Naive thymus-derived CD4-positive, alpha-beta T cell (primary cell): ENCODE measurements around the gene SLCO2A1. TPM values are rescaled to one million over a fixed set of nuclear protein-coding genes. Genes with fewer than 3 reads are reported as not detected.

Experiments
- ATAC-seq: fragments of 150-1000 bp; cut with Tn5 transposase; 2 replicates; pipeline ENCODE4 v1.10.0; 2021; ENCODE audit warnings: mild to moderate bottlenecking, moderate library complexity
- CTCF ChIA-PET: fragments of 350-600 bp; sonication (Branson Sonifier 250); formaldehyde crosslinking; loops from one replicate; lab custom pipeline; 2021; ENCODE audit warnings: antibody characterized with exemption; lab: Charles Lee
- POLR2A ChIA-PET: fragments of 350-600 bp; sonication (Branson Sonifier 250); formaldehyde crosslinking; loops from one replicate; lab custom pipeline; 2021; ENCODE audit warnings: antibody characterized with exemption, inconsistent platforms; lab: Charles Lee
- DNase-seq, 9 donors: peaks; one replicate each; pipeline versions ENCODE4 v3.0.0 to v3.0.0-alpha.2; 2020 to 2022; ENCODE audit warnings: mixed read lengths in 1 of 9
- H3K27ac ChIP-seq: one replicate; pipeline ENCODE4 v1.7.0; 2013; ENCODE audit warnings: mild to moderate bottlenecking, low read depth, low read length, moderate library complexity
- H3K27me3 ChIP-seq, 2 donors: one replicate each; pipeline ENCODE4 v1.7.0; 2013; ENCODE audit warnings: low read length in 2 of 2, mild to moderate bottlenecking in 2 of 2, moderate library complexity in 2 of 2; ENCODE audit not compliant: control insufficient read depth in 2 of 2, insufficient read depth in 2 of 2
- H3K36me3 ChIP-seq, 3 experiments: 1 replicate in 2 of 3; 2 replicates in 1 of 3; pipeline ENCODE4 v1.7.0; 2013; ENCODE audit warnings: low read length in 3 of 3, mild to moderate bottlenecking in 3 of 3, moderate library complexity in 1 of 3; ENCODE audit not compliant: insufficient read depth in 3 of 3, control insufficient read depth in 2 of 3
- H3K4me1 ChIP-seq, 2 donors: one replicate each; pipeline ENCODE4 v1.7.0; 2013; ENCODE audit warnings: low read length in 2 of 2, mild to moderate bottlenecking in 2 of 2, moderate library complexity in 1 of 2; ENCODE audit not compliant: control insufficient read depth in 2 of 2, insufficient read depth in 2 of 2
- H3K4me3 ChIP-seq: 2 replicates; pipeline ENCODE4 v1.7.0; 2013; ENCODE audit warnings: mild to moderate bottlenecking, low read length
- H3K9me3 ChIP-seq, 3 experiments: 1 replicate in 2 of 3; 2 replicates in 1 of 3; pipeline ENCODE4 v1.7.0; 2013; ENCODE audit warnings: low read length in 3 of 3; ENCODE audit not compliant: control insufficient read depth in 2 of 3
- H3K27ac Mint-ChIP-seq, 9 donors: one replicate each; pipeline ENCODE4 v1.8.0; 2020 to 2022; ENCODE audit warnings: mixed read lengths in 9 of 9, mild to moderate bottlenecking in 8 of 9, moderate library complexity in 5 of 9, inconsistent platforms in 2 of 9
- H3K27me3 Mint-ChIP-seq, 5 donors: one replicate each; pipeline ENCODE4 v1.8.0; 2021 to 2022; ENCODE audit warnings: mixed read lengths in 5 of 5, mild to moderate bottlenecking in 1 of 5
- H3K36me3 Mint-ChIP-seq, 5 donors: one replicate each; pipeline ENCODE4 v1.8.0; 2020 to 2022; ENCODE audit warnings: mixed read lengths in 5 of 5, mild to moderate bottlenecking in 3 of 5, inconsistent platforms in 1 of 5
- H3K4me1 Mint-ChIP-seq, 7 donors: one replicate each; pipeline ENCODE4 v1.8.0; 2020 to 2022; ENCODE audit warnings: mixed read lengths in 7 of 7, mild to moderate bottlenecking in 3 of 7, inconsistent platforms in 1 of 7
- H3K4me3 Mint-ChIP-seq, 10 donors: one replicate each; pipeline ENCODE4 v1.8.0; 2020 to 2022; ENCODE audit warnings: mild to moderate bottlenecking in 10 of 10, mixed read lengths in 10 of 10, moderate library complexity in 6 of 10, inconsistent platforms in 2 of 10
- H3K9me3 Mint-ChIP-seq, 11 donors: one replicate each; pipeline ENCODE4 v1.8.0; 2020 to 2022; ENCODE audit warnings: mixed read lengths in 11 of 11, mild to moderate bottlenecking in 4 of 11, inconsistent platforms in 1 of 11, moderate library complexity in 1 of 11
- intact Hi-C, 2 donors: fragments of 100-400 bp; cut with micrococcal nuclease; formaldehyde crosslinking; loops; one replicate each; pipeline ENCODE4 v1.15.1; 2023
- polyA plus RNA-seq, 2 donors: library from polyadenylated mRNA; unstranded; fragments of 300-500 nt; fragmentation: Illumina TruSeq; gene quantifications; one replicate each; pipeline ENCODE4 v1.2.3, GENCODE V29; 2021
- total RNA-seq, 6 experiments: library from RNA in 5 of 6; stranded (reverse) in 5 of 6; gene quantifications; 1 replicate in 5 of 6; 2 replicates in 1 of 6; pipeline ENCODE4 v1.2.3 and lab custom pipeline; 2021 to 2026

Gene SLCO2A1
- total and polyA plus RNA-seq, 7 experiments from 2014 or later: not detected

DNA sequence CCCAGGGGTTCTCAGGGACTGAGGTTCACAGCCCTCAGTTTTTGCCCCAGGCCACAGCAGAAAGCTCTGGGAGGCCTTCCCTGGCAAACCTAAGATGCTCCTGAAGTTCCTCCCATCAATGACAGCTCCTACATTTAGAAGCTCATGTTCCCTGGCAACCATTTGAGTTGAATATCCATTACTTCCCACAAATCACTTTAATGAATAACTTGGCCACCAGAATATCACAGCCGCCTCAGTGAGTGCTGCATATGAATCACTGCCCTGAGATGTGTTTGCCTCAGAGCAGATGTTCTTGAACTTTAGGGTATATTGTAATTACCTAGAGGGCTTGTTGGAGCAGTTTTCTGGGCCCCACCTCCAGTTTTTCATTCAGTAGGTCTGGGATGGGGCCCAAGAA is 27.4 kb downstream of the SLCO2A1 start:
- ChIA-PET CTCF (no interaction called here), POLR2A (no interaction called here)
- Mint-ChIP-seq H3K4me1 (no peaks in the 10 kb centered on the region), H3K27ac (no peak overlapping the region), H3K36me3 (peaks cover 0 to 4% (median 0%) of the 10 kb centered on the region in 5 donors), H3K9me3 (peaks cover 0 to 24% (median 4%) of the 10 kb centered on the region in 11 donors), H3K27me3 (peaks cover 0 to 21% (median 15%) of the 10 kb centered on the region in 5 donors), H3K4me3 (no peak overlapping the region)
- Histone ChIP-seq H3K4me3 (no peak overlapping the region), H3K27ac (no peak overlapping the region), H3K4me1 (no peaks in the 10 kb centered on the region), H3K27me3 (no peaks in the 10 kb centered on the region), H3K36me3 (no peaks in the 10 kb centered on the region), H3K9me3 (no peaks in the 10 kb centered on the region)
- DNase-seq: no peak
- no peak for ATAC-seq
- intact Hi-C loops: no loop called here

DNA sequence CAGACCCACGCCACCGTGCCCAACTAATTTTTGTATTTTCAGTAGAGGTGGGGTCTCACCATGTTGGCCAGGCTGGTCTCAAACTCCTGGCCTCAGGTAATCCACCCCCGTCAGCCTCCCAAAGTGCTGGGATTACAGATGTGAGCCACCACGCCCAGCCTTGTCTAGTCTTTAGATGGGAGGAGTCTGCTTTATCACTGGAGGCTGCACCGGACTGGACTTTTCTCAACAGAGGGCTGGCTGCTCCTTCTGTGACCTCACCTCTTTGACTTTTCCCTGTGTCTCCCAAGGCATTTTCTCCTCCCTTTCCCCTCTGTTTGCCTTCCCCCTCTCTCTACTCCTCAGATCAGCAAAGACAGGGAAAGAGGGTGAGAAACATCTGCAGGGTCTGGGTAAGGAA is 28.5 kb downstream of the SLCO2A1 start:
- H3K27me3 ChIP-seq: no peaks in the 10 kb centered on the region
- no peaks in the 10 kb centered on the region for H3K4me1 ChIP-seq
- intact Hi-C loops: no loop called here
- ChIA-PET POLR2A (no interaction called here), CTCF (no interaction called here)
- no peaks in the 10 kb centered on the region for H3K36me3 ChIP-seq
- Mint-ChIP-seq H3K27ac (no peak overlapping the region), H3K4me3 (no peak overlapping the region), H3K4me1 (no peaks in the 10 kb centered on the region), H3K36me3 (peaks cover 0 to 4% (median 0%) of the 10 kb centered on the region in 5 donors), H3K27me3 (peaks cover 0 to 21% (median 11%) of the 10 kb centered on the region in 5 donors), H3K9me3 (peaks cover 0 to 16% (median 4%) of the 10 kb centered on the region in 11 donors)
- no peak for ATAC-seq
- no peaks in the 10 kb centered on the region for H3K9me3 ChIP-seq
- no peak overlapping the region for H3K27ac ChIP-seq
- H3K4me3 ChIP-seq: no peak overlapping the region
- no peak for DNase-seq

DNA sequence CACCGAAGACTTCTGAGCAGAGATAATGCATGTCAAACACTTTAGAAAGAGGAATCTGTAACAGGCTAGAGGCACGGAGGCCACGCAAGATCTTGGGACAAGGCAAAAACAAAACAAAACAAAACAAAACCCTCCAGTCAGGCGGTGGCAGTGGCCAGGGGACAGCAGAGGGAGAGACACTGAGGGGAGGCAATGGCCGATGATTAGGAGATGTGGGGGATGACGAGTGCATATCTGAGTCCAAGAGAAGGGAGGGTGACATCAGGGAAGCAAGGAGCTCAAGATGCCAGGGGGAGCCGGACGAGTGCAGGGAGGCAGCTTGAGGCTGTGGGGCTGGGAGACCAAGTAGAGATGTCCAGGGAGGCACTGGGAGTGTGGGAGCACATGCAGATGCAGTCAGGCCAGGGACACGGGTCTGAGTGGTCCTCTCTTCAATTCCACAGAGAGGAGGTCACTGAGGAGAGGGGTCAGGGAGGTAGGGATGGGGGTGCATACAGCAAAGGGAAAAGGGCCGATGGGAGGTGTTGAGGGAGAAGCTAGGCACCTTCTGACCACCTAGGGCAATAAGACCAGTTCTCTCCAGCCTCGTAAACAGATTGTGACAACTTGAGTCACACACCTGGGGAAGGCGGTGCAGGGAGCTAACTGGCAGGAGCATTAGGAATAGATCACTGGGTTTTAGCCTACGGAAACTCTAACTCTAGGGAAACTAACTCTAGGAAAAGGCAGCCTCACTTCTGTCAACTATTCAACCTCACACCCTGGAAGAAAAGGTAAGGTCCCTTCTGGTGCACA is 29.6 kb downstream of the SLCO2A1 start:
- DNase-seq: no peak
- H3K4me3 Mint-ChIP-seq: no peak overlapping the region

DNA sequence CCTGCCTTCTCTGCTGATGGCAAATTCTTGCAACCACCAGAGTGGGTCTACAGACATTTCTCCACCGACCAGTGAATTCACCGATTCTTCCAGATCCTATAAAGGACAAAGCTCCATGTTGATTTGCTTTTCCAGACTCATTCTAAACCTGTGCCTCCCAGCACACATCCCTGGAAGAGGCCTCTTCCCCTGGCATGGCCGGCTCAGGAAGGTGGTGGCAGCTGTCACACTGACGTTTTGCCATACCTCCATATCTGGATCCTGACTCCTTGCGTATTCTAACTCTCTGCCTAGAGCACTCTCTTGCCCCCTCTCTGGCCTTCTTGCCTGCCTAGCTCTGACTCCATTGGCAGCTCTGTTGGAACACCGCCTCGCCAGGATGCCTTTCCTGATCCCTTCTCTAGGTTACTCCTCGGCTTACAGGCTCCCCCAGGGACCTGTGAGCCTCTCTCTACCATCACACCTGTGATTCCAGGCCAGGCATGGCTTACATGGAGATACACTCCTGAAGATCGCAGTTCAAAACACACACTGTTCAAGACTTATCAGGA is 31.0 kb downstream of the SLCO2A1 start:
- intact Hi-C loops: no loop called here
- Mint-ChIP-seq H3K4me1 (no peaks in the 10 kb centered on the region), H3K9me3 (peaks cover 0 to 3% (median 0%) of the 10 kb centered on the region in 11 donors), H3K27me3 (peaks cover 0 to 30% (median 11%) of the 10 kb centered on the region in 5 donors), H3K36me3 (peaks cover 0 to 3% (median 0%) of the 10 kb centered on the region in 5 donors), H3K27ac (no peak overlapping the region), H3K4me3 (no peak overlapping the region)
- no peak for DNase-seq
- ChIA-PET POLR2A (no interaction called here), CTCF (no interaction called here)
- no peak for ATAC-seq
- Histone ChIP-seq H3K4me1 (no peaks in the 10 kb centered on the region), H3K4me3 (no peak overlapping the region), H3K27me3 (no peaks in the 10 kb centered on the region), H3K9me3 (no peaks in the 10 kb centered on the region), H3K36me3 (no peaks in the 10 kb centered on the region), H3K27ac (no peak overlapping the region)

More for the DNA sequence above, 29.6 kb downstream of the SLCO2A1 start:
- no peak for ATAC-seq
- H3K4me1 ChIP-seq: no peaks in the 10 kb centered on the region
- H3K36me3 Mint-ChIP-seq: peaks cover 0 to 4% (median 0%) of the 10 kb centered on the region in 5 donors
- no peaks in the 10 kb centered on the region for H3K36me3 ChIP-seq
- H3K27ac Mint-ChIP-seq: no peak overlapping the region
- ChIA-PET POLR2A (no interaction called here), CTCF (no interaction called here)
- H3K9me3 ChIP-seq: no peaks in the 10 kb centered on the region
- intact Hi-C loops: no loop called here
- no peaks in the 10 kb centered on the region for H3K4me1 Mint-ChIP-seq
- H3K27me3 ChIP-seq: no peaks in the 10 kb centered on the region
- no peak overlapping the region for H3K4me3 ChIP-seq
- H3K9me3 Mint-ChIP-seq: peaks cover 0 to 12% (median 3%) of the 10 kb centered on the region in 11 donors
- no peak overlapping the region for H3K27ac ChIP-seq
- H3K27me3 Mint-ChIP-seq: peaks cover 0 to 21% (median 11%) of the 10 kb centered on the region in 5 donors

DNA sequence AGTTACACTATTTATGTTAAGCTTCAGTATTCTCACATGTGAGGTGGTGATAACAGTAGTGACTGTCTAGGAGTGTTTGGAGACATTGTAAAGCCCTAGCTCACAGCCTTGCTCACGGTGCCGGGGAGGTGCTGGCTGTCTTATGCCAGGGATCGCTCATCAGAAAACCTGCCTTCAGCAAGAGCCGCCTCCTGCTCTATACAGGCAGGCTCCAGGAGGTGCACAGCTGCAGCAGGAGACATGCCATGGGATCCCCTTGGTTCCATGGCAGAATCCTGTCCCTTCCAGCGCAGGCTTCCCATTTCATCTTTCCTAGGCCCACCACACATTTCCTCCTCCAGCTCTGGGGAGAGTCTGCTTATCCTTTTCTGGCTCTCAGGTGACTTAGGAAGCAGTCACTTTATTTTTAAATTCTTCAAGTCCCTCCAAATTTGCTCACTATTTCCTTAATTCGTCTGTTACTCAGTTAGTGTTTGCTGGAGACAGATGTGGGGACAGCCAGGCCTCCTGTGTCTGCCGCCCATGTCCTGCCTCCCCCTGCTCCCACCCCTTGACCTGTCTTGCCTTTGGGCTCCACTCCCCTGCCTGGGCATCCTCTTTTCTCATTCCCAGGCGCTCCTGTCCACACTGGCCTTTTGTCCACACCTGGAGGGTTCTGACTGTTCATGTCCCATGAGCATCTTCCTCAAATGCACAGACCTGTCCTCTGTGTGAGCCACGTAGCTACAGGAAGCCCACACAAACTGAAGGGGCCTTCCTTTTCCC is 31.7 kb downstream of the SLCO2A1 start:
- Mint-ChIP-seq H3K9me3 (no peaks in the 10 kb centered on the region), H3K27ac (no peak overlapping the region), H3K27me3 (peaks cover 0 to 30% (median 14%) of the 10 kb centered on the region in 5 donors), H3K4me1 (no peaks in the 10 kb centered on the region), H3K36me3 (no peaks in the 10 kb centered on the region), H3K4me3 (no peak overlapping the region)
- CTCF ChIA-PET: interaction anchor here (0.6 kb wide), 1 partner anchor 44 kb away, joined by 3 read pairs; no protein-coding TSS in a partner anchor
- H3K27ac ChIP-seq: no peak overlapping the region
- H3K4me3 ChIP-seq: no peak overlapping the region
- no peaks in the 10 kb centered on the region for H3K9me3 ChIP-seq
- no peaks in the 10 kb centered on the region for H3K4me1 ChIP-seq
- H3K27me3 ChIP-seq: no peaks in the 10 kb centered on the region
- H3K36me3 ChIP-seq: no peaks in the 10 kb centered on the region
- ATAC-seq (no peak), DNase-seq (no peak)
- POLR2A ChIA-PET: no interaction called here
- intact Hi-C loops: no loop called here

DNA sequence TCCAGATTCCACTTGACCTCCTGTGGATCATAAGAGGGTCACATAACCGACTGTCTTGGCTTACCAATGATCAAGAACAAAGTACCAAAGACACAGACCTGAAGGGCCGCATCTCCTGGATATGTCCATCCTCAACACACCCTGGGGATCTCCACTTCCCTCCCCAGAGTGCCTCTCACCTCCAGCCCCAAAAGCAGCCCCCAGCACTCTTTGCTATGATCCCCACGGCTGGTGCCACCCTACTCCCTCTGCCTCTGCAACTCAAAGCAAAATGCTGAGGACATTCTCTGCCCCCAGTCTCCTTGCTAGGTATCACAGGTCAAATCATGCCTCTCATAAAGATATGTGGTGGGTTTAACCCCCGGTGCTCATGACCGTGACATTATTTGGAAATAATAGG is 32.7 kb downstream of the SLCO2A1 start:
- no peaks in the 10 kb centered on the region for H3K4me1 ChIP-seq
- Mint-ChIP-seq H3K4me3 (no peak overlapping the region), H3K27me3 (peaks cover 0 to 30% (median 15%) of the 10 kb centered on the region in 5 donors), H3K4me1 (no peaks in the 10 kb centered on the region), H3K36me3 (no peaks in the 10 kb centered on the region), H3K27ac (no peak overlapping the region), H3K9me3 (no peaks in the 10 kb centered on the region)
- ChIA-PET POLR2A (no interaction called here), CTCF (interaction anchor here (0.6 kb wide), 1 partner anchor 43 kb away, joined by 3 read pairs; no protein-coding TSS in a partner anchor)
- no peak overlapping the region for H3K27ac ChIP-seq
- H3K27me3 ChIP-seq: no peaks in the 10 kb centered on the region
- ATAC-seq (no peak), DNase-seq (no peak)
- intact Hi-C loops: no loop called here
- H3K9me3 ChIP-seq: no peaks in the 10 kb centered on the region
- no peak overlapping the region for H3K4me3 ChIP-seq
- H3K36me3 ChIP-seq: no peaks in the 10 kb centered on the region
